COLO668 (cell line): ENCODE measurements around the gene SIGLEC15.

ENCODE experiments used
- DNase-seq: peaks from one replicate; lab custom pipeline; 2025; ENCODE audit not compliant: unreplicated experiment; lab: John Stamatoyannopoulos, UW

Gene SIGLEC15

GRCh38 chr18:45874491-45875184 lies 49.2 kb downstream of the SIGLEC15 start:
- no peak for DNase-seq

DNA sequence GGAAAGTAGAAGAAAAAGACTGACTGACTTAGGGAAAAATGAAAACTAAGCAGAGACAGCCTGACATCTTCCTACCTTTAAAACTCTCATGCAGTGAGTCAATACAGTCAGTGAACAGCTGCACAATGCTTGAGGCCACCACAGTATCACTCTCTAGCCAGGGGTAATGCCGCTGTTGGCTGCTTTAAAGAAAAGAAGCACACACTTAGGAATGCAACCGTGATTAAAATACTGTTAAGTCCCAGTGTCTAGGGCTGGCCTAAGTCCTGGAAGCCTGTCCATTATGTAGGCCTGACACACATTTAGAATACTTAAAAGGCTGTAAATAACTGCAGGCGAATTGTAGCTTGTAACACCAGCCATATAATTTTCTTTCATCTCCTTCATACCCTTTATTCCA lies 50.7 kb downstream of the SIGLEC15 start:
- no peak for DNase-seq

GRCh38 chr18:45877403-45877802 lies 51.9 kb downstream of the SIGLEC15 start:
- DNase-seq, result no peak

DNA sequence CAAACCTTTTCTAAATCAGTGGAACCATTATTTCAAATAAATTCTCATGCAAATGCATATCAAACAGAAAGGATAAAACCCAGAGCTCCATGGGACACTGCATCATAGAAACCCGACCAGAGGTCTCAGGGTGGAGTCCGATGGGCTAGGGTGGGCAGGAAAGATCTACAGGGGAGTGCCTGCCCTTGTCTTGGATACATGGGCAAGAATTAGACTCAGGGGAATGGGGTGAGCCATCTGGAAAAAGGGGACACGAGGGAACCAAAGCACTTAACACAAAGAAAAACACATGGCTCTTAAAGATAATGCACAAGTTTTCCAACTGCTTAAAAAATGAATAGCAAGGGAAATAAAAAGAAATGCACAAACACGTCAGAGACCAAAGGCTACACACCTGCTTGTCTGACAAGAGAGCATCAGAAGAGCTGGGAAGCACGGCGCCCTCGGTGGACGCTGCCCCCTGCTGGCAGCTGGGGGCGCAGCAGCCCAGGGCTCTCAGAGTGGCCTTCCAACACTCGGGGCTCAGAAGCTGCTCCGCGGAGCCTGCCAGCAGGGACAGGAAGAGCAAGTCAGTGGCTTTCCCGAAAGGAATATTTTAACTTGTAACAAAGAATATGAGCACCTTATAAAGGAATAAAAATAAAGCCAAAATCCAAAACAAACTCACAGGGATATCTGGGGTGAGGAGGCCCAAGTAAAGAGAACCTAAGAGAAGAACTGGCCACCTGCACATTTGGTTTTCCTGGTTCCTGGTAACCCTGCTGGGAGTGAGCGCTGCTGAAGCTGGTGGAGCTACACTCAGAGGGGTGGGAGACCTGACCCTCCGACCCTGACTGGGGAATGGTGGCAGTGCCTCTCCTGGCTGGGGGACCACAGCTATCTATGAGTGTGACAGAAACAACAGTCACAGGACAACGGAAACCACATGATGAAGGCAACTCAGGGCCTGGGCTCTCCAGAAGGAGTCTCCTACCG lies 54.5 kb downstream of the SIGLEC15 start:
- peak; percentile 67 for DNase-seq

DNA sequence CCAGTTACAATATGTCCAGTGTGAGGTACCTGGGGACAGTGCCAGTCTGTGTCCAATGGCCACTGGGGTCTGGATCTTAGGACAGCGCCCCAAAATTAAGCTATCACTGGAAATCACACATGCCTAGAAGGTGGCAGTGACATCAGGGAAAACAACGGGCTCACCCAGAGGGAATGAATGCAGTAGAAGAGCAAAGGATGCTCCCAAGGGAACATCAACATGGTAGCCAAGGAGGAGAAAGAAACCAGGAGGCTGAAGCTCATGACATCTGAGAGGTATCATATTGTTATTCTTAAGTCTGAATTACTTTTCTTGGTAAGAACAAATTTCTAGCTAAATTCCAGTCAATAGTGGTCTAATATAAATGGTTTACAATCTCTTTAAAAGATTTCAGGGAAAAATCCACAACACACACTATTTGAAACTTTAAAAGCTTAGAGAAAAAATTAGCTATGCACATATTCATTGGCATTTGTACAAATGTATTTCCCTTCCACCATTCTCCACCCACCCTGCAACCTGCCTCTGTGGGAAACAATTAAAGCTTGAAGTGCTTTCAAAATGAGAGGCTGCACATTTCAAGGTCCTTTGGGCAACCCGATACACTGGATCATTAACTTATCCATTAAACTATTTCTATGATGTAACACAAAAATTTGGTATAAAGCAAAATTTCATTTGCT lies 55.5 kb downstream of the SIGLEC15 start:
- DNase-seq, result no peak

DNA sequence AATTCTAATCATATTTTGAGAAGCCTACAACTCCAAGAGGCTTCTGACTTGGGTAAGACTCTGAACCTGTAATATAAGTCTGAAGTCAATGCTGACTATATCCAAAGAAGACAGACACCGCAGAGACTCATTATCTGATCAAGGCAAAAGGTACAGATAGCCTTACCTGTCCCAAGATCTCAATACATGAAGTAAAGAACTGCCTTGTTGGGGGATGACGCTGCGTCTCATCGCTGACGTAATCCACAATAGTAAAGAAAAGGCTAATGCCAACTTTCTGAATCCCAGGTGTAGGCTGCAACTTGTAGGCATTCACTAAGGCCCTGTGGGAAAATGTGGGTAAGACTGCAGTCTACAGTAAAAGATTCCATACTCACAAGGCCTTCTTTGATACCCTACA lies 62.1 kb downstream of the SIGLEC15 start:
- no peak for DNase-seq

DNA sequence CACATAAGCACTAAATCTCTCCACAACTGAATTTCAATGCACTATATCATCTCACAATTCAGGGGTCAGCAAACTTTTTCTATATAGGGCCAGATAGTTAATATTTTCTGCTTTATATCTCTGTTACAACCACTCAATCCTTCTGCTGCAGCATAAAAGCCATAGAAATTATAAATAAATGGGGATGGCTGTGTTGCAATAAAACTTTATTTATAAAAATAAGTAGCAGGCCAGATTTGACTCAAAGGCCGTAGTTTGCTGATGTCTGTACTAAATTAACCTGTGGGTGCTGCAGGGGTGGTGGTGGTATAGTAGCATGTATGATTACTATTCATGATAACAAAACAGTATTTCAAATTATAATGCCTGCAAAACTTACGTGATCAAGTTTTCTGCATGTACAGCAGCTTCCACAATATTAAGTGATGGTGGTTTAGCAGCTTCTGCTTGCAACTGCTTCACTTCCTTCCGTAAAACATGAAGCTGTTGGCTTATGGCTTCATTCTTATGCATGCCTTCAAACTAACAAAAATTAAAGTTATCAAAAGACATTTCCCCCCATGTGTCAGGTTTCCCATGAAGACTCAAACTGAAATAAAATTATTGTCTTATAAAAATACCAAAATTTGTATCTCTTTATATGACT lies 64.1 kb downstream of the SIGLEC15 start:
- DNase-seq, result no peak

GRCh38 chr18:45890606-45891005 lies 65.1 kb downstream of the SIGLEC15 start:
- no peak for DNase-seq

DNA sequence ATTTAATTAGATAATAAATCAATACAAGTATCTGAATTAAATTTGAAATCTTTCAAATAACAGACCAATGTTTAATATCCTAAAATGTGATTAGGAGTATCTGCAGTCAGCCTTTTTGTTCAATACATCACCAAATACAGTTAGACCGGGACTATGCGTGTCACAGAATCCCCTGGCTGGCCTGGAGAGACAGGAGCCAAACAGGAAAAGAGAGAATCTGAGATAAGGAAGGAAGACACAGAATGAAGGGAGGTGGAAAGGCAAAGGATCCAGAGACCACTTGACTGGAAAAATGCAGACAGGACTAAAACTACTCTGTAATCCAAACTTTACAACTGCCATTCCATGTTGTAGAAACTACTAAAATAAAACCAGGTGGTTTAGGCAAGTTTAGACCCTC lies 66.3 kb downstream of the SIGLEC15 start:
- no peak for DNase-seq
